ENCODE results near the gene PROZ. TPM values are rescaled to one million over a fixed set of nuclear protein-coding genes. Genes with fewer than 3 reads are reported as not detected.

Gene PROZ
- total and polyA plus RNA-seq, 2 of the 13 experiments (the other 11 are each of a cell fraction or from before 2014, with no cell fraction given), result 5.6 to 22.5 TPM

DNA sequence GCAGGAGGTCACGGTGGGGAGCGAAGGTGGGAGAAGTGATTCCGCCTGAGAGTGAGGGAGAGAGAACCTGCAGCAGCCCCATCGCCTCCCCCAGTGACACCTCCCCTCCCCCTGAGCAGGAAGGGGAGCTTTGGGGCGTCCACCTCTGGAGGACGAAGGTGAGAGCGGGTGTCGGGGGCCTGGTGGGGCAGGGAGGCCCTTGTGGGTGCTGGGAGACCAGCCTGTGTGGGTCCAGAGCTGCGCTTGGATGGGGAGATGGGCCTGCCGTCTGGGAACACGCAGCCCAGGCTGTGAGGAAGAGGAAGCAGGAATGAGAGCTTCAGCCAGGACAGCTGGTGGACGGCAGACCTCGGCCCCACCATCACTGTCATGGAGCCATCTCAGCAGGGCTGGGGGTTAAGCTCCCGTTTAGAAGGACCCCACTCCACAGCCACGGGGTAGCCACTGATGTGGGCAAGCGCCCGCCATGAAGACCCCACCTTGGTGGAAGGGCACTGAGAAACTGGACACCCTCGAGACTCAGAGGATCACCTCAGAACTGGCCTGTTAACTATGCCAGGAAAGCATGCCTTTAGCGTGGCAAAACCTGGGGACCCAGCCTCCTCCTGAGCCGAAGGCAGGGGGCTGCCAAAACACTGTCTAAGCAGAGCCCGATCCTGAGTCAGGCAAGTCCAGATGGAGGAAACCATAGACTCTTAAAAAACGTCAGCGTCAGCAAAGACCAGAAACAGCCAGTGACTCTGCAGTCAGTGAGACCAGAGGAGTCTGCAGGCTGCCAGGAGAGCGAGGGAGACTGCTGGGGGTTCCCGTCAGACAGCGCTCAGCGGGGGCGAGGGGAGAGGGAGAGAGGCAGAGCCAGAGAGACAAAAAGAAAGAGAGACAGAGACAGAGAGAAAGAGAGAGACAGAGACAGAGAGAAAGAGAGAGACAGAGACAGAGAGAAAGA lies 6.4 kb upstream of the PROZ start (continued):
- no peak for TF ChIP-seq ZBTB40 (IDR thresholded peaks at IDR 0.05)
- TF ChIP-seq ZBTB40 (CRISPR knock-in tag; IDR thresholded peaks at IDR 0.05), result 0 out of 2 replicates have a peak, but pooled peaks have one; percentile 31
- TF ChIP-seq, protein P1, sequence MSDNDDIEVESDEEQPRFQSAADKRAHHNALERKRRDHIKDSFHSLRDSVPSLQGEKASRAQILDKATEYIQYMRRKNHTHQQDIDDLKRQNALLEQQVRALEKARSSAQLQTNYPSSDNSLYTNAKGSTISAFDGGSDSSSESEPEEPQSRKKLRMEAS (IDR thresholded peaks at IDR 0.05), result no peak
- peak; percentile 32; the same call in 1 of the 2 replicates for TF ChIP-seq ZNF891 (CRISPR knock-in tag; IDR thresholded peaks at IDR 0.05)
- TF ChIP-seq, protein P2, sequence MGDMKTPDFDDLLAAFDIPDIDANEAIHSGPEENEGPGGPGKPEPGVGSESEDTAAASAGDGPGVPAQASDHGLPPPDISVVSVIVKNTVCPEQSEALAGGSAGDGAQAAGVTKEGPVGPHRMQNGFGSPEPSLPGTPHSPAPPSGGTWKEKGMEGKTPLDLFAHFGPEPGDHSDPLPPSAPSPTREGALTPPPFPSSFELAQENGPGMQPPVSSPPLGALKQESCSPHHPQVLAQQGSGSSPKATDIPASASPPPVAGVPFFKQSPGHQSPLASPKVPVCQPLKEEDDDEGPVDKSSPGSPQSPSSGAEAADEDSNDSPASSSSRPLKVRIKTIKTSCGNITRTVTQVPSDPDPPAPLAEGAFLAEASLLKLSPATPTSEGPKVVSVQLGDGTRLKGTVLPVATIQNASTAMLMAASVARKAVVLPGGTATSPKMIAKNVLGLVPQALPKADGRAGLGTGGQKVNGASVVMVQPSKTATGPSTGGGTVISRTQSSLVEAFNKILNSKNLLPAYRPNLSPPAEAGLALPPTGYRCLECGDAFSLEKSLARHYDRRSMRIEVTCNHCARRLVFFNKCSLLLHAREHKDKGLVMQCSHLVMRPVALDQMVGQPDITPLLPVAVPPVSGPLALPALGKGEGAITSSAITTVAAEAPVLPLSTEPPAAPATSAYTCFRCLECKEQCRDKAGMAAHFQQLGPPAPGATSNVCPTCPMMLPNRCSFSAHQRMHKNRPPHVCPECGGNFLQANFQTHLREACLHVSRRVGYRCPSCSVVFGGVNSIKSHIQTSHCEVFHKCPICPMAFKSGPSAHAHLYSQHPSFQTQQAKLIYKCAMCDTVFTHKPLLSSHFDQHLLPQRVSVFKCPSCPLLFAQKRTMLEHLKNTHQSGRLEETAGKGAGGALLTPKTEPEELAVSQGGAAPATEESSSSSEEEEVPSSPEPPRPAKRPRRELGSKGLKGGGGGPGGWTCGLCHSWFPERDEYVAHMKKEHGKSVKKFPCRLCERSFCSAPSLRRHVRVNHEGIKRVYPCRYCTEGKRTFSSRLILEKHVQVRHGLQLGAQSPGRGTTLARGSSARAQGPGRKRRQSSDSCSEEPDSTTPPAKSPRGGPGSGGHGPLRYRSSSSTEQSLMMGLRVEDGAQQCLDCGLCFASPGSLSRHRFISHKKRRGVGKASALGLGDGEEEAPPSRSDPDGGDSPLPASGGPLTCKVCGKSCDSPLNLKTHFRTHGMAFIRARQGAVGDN (CRISPR knock-in tag; IDR thresholded peaks at IDR 0.05), result peak; percentile 81
- TF ChIP-seq GATAD1 (CRISPR knock-in tag; IDR thresholded peaks at IDR 0.05), result no peak
- TF ChIP-seq ZNF20 (CRISPR knock-in tag; IDR thresholded peaks at IDR 0.05), result no peak
- no peak for TF ChIP-seq FOXA1 (IDR thresholded peaks at IDR 0.05)
- TF ChIP-seq FOXA1 (CRISPR knock-in tag; IDR thresholded peaks at IDR 0.05), result no peak
- TF ChIP-seq SRSF1 (optimal IDR thresholded peaks at IDR 0.05; ENCODE audit: low read depth, low read length), result no peak
- 0 out of 2 replicates have a peak, but pooled peaks have one; percentile 55 for TF ChIP-seq YEATS4 (CRISPR knock-in tag; IDR thresholded peaks at IDR 0.05; ENCODE audit: borderline replicate concordance)
- no peak for TF ChIP-seq ZNF709 (CRISPR knock-in tag; IDR thresholded peaks at IDR 0.05)

Measured in HepG2 (cell line).